Left ventricle myocardium superior (tissue), 1 donor: ENCODE data around the gene COA6. TPM values are rescaled to one million over a fixed set of nuclear protein-coding genes. Genes with fewer than 3 reads are reported as not detected.
"Not testable (repeated sequence)": the region's sequence is repeated elsewhere in the genome, so short reads cannot be mapped to it uniquely, and the experiment has no call there.

Experiments
- ATAC-seq: fragments of 200-7000 bp; cut with Tn5 transposase; one replicate; pipeline ENCODE4 v1.9.1; 2020; ENCODE audit warnings: mild to moderate bottlenecking, moderate library complexity
- DNase-seq: peaks from one replicate; pipeline ENCODE4 v3.0.0-alpha.2; 2020
- intact Hi-C: fragments of 100-400 bp; cut with micrococcal nuclease; formaldehyde crosslinking; loops from one replicate; pipeline ENCODE4 v1.11.0; 2022
- total RNA-seq: library from RNA; stranded (reverse); fragmentation: NEBNext Ultra II Directional; extraction: Animal tissue kit (Norgen Biotek cat#: 25700); gene quantifications from one replicate; pipeline ENCODE4 v1.2.1, GENCODE V29; 2021
- donor health status: DM: no; HTN: yes; CAD: no; lungs with severe emphysema.

COA6 gene
- total RNA-seq, 1 donor from 2014 or later, result 38.2 TPM

DNA sequence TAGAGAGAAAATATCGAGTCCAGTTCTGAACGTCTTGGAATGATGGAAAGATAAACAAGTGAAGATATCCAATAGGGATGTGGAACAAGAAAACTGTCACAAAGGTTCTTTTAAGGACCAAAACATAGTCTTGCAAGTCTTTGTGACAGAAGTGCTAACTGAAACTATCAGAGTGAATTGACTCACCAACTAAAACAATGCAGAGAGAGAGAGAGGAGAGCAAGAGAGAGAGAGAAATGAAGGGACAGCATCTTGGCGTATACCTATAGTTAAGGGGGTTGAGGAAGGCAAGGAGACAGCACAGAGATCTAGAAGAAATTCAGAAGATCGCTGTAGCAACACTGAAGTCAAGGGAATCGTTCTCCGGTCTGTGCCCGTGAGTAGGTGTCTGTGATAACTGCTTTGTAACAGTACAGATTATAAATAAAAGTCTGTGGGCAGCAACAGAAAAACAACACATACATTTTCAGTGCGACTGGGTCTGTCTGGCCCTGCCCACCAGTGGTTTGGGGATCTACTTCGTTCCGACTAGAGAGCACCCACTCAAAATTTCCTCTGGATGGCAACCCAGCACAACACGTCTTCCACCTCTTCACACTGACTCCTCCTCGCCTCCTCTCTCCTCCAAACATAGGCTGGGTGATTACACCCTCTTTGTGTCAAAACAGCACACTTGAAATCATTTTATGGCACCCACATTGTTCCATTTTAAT, 4.8 kb upstream of the COA6 start:
- DNase-seq, result no peak
- ATAC-seq, result no peak
- intact Hi-C loops, result no loop called here

DNA sequence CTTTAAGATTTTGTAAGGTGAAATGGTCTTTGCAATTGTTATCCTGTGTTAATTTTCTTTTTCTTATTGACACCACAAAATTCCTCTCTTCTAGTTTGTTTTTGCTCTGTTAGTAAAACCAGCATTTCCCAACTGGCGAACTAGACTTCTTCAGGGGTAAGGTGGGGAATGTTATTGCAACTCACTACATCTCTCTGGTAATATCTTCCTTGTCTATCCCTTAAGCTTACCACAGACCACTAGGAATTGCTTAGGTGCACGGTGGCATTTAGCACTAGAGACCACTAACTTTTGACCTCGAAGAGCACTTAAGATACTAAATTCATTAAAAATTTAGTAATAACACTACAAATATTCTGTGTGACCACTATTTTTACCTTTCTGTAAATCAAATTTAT, 4.2 kb upstream of the COA6 start:
- ATAC-seq (no peak), DNase-seq (no peak)
- intact Hi-C loops, result no loop called here

DNA sequence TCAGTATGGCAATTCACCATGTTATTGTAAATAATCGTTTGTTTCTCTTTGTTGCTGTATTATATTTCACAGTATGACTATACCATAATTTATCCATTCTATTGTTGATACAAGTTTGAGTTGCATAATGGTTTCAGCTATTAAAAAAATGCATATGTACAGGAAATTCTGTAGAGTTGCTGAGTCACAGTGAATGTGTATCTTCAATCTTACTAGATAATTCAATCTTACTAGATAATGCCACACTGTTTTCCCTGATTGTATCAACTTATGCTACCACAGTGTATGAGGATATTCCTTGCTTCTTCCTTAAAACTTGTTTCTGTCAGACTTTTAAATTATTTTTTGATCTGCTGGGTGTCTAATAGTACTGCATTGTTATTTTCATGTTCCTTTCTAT, 3.5 kb upstream of the COA6 start:
- DNase-seq, result no peak
- ATAC-seq, result no peak
- intact Hi-C loops, result no loop called here

DNA sequence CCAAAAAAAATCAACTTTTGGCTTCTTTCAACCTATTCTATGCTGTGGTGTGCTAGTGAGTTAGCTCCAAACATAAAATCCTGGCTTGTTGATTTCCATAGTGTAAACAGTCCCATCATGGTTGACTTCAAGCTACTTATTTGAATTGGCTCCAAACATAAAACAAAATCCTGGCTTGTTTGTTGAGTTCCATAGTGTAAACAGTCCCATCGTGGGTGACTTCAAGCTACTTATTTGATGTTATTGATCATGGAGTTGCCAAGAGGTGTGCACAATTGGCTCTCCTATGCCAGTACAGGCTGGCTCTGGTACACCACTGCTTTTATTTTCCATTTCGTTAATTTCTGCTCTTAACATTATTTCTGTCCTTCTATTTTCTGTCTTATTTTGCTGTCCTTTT, 1.8 kb upstream of the COA6 start:
- intact Hi-C loops, result no loop called here
- ATAC-seq (no peak), DNase-seq (no peak)

DNA sequence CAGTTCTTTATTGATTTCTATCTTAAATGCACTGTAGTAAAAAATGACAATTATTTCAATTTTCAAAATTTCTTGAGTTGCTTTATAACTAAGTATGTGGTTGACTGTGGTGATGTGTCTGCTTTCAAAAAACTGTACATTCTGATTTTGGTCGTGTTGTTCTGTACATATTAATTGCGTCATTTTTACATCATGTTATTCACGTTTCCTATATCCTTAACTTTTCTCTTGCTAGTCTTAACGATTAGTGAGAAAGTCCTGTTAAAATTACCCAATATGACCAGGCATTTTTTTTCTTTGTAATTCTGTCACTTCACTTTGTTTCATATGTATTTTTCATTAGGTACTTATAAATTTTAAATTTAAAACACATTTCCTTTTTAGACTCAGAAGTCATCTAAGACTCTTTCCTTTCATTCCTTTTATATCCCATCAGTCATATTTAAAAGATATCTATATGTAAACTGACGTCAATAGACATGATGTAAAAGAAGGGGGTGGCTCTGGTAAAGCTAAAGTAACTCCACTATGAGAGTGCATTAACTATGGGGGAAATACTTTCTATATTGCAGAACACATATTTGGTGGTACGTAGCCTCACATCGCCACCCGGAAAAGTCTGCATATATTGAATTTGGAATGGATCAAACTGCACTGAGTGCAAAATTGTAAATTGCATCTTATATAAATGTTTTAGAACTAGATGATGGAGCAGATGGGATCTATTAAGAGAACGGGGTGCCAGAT, 1.1 kb upstream of the COA6 start:
- DNase-seq (no peak), ATAC-seq (no peak)
- intact Hi-C loops, result no loop called here

DNA sequence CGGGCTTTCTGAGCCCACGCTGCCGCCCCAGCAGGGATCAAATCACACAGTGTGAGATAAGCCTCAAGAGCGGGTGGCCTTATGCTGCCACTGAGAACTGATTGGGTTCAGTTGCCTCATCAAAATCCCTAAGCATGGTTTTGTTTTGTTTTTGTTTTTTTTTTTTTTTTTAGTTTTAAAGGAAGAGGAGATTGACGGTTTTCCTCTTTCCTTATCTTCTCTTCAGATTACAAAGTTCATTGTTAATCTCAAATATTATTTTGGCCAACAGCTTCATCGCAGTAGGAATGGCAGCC, 651 bp downstream of the COA6 start:
- ATAC-seq, result peak; percentile 58
- intact Hi-C loops, result no loop called here
- no peak for DNase-seq

DNA sequence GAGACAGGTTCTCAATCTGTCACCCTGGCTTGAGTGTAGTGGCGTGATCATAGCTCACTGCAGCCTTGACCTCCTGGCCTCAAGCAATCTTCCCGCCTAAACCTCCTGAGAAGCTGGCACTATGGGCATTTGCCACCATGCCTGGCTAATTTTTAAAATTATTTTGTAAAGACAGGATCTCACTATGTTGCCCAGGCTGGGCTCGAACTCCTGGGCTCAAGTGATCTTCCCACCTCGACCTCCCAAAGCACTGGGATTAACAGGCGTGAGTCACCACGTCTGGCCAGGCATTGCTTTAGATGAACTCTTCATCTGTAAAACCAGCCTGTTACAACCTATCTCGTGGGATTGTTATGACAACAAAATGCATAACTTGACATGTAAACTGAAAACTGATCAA, 2.4 kb downstream of the COA6 start:
- DNase-seq (no peak), ATAC-seq (no peak)
- intact Hi-C loops, result no loop called here

DNA sequence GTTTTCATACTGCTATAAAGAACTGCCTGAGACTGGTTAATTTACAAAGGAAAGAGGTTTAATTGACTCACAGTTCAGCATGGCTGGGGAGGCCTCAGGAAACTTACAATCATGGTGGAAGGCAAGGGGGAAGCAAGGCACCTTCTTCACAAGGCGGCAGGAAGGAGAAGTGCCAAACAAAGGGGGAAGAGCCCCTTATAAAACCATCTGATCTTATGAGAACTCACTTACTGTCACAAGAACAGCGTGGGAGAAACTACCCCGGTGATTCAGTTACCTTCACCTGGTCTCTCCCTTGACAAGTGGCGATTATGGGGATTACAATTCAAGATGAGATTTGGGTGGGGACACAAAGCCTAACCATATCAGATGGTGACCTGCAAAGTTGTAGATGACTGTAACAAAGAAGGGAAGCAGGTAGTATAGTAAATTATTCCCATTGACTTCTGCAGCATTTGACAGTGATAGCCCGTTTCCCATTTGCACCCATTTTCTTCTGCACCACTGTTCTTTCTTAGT, 6.4 kb downstream of the COA6 start:
- ATAC-seq, DNase-seq: not testable (repeated sequence)

DNA sequence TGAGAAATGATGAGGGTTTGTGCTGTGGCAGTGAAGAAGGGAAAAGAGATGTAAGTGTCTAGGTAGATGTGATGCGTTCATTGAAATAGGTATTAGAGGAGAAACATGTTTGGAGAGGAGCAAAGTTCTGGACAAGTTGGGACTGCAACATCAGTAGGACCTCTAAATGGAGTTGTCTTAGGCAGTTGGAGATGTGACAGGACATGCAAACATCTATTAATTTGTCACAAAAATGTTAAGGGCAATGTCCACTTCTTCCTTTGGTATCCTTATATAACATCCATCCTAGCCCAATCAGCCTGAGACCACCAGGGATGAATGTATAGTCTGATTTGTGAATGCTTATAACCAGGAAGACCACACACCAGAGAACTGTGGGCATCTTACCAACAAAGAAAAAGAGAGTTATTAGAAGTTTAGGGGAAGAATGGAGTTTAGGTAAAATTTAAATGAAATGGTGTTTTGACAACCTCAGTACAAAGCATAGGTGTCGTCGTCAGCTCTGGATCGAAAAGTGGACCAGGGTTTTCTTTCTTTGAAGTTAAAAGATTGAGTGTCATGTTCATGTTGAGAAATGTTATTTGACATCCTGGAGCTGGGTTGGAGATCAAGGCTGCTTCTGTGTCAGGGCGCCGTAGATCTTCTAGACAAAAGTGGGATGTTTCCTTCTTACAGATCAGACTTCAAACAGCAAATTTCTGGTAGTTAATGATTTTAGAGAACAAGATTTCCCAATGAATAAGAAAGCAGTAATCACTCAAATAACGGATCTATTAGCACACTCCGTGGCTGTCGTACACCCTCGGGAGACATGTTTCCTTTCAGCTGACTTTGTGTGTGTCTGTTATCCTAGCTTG, 8.7 kb downstream of the COA6 start:
- ATAC-seq, result no peak
- no peak for DNase-seq
- intact Hi-C loops, result no loop called here

More for the DNA sequence above, 6.4 kb downstream of the COA6 start:
- intact Hi-C loops, result not testable (repeated sequence)

DNA sequence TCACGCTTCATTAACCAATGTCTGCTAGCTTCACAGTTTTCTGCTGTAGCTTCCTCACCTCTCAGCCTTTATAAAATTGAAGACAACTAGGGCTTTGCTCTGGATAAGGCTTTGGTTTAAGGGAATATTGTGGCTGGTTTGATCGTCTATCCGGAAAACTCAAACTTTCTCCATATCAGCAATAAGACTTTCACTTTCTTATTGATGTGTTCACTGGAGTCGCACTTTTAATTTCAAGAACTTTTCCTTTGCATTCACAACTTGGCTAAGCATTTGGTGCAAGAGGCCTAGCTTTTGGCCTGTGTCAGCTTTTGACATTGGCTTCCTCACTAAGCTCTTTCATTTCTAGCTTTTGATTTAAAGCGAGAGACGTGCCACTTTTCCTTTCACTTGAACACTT, 12.9 kb downstream of the COA6 start:
- intact Hi-C loops, result no loop called here
- no peak for ATAC-seq
- no peak for DNase-seq

DNA sequence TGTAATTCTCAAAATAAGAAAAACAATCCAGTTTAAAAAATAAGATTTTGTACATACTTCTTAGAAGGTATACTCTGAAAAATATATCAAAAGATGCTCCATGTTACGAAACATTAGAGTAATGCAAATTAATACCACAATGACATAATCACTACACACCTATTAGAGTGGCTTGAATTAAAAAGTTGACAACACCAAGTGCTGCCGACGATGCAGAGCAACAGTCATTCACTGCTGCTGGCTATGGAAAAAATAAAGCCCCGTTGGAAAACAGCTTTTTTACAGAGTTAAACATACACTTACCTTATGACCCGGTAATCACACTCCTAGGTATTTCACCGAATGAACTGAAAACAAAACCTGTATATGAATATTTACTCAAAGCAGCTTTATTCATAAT, 14.8 kb downstream of the COA6 start:
- intact Hi-C loops, result no loop called here
- no peak for ATAC-seq

DNA sequence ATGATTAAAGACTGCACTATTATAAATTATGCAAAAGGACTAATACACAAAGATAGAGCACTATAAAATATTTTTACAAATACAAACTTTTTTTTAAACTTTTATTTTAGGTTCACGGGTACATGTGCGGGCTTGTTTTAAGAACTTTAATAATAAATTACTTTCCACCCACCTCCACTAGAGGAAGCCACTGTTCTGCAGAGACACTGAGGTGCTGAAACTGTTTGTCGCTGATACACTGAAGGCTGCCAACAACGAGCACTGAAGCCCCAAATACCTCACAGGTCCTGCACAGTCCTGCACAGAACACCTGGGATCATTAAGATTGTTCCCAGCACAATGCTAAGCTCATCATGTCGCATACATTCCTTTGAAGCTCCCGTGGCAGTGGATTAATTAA, 19.9 kb downstream of the COA6 start:
- ATAC-seq (no peak), DNase-seq (no peak)
- intact Hi-C loops, result no loop called here

More for the DNA sequence above, 14.8 kb downstream of the COA6 start:
- DNase-seq, result no peak

DNA sequence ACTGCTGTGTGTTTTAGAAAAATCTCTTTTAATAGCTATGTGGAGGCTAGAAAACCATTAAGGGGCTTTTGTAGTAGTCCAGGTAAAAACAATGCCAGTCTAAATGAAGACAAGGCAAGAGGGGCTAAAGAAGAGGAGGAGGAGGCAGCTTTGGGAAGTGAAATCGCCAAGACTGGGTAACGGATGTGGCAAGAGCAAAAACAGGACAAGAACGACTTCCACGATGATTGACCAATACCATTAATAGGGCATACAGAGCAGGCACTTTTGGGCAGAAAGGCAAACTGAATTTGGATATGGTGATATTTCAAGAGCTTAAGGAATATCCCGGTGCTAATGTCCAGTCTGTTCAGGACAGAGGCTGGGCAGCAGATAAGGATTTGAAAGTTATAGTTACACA, 22.0 kb downstream of the COA6 start:
- ATAC-seq, result no peak
- DNase-seq, result no peak
- intact Hi-C loops, result no loop called here

DNA sequence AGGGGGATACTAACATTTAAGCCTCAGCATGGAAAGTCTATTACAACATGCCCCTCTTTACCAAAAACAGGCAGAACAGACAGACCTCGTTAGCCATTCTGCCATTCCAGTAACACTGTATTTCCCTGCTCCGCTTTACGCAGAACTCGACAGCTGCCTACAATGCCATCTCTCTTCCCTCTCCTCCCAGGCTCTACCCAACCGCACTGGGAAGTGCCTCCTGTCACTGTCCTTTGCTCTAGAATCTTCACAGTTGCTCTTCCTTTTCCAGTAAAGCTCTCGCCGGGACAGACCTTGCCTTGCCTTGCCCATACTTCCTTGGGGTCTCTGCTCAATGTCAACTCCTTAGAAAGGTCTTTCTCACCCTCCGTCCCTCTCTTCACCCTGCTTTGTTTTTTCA, 22.8 kb downstream of the COA6 start:
- ATAC-seq, result no peak
- DNase-seq, result no peak
- intact Hi-C loops, result no loop called here

DNA sequence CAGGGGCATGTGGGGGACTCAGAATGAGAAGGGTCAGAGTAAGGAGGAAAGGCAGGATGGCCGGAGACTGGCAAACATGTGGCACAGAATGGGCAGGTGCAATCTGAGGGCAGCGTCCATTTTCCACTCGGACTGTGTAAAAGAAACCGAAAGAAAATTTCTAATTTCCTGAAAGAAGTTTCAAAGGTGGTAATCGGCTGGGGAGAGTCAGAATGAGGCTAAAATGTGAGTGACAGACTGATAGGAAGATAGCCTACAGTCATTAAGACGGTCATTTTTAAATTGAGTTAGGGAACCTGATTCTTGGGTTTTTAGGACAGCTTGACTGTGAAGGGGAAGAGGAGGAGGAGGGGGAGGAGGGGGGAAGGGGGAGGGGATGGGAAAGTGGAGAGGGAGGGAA, 23.6 kb downstream of the COA6 start:
- no peak for ATAC-seq
- intact Hi-C loops, result no loop called here
- DNase-seq, result no peak

DNA sequence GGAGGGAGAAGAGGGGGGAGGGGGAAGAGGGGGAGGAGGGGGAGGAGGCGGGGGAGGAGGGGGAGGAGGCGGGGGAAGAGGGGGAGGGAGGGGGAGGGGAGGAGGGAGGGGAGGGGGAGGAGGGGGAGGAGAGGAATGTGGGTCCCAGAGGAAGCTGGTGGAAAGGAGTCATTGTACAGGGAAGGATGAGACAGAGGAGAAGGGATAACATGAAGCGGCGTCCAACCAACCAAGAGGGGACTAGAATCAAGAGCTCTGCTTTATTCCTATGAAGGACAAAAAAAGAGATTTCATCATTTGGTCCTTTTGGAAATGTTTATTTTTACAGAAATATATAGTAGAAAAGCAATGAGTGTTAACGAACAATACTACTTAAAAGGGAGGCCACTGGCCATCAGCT, 24.5 kb downstream of the COA6 start:
- DNase-seq (no peak), ATAC-seq (no peak)
- intact Hi-C loops, result no loop called here

DNA sequence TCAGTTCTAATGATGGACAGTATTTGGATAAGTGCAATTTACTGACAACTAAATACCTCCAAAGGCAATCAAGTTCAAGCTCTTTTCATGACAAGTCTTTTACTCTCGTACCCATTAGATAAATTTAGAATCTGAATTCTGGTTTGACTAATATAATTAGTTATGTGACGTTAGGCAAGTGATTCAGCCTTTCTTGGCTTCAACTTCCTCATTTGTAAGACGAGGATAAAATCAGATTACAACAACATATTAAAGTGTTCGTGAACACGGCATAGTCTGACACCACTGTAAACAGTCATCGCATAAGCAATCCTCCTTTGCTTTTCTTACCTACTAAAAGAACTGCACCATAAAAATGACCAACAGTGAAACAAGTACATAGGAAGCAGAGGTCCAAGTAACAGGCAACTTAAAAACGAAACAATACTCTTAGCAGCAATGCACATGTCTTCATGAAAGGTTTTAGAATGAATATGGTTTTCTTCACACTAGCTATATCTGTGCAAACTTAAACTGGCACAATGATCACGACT, 25.7 kb downstream of the COA6 start:
- DNase-seq, result no peak
- intact Hi-C loops, result no loop called here

DNA sequence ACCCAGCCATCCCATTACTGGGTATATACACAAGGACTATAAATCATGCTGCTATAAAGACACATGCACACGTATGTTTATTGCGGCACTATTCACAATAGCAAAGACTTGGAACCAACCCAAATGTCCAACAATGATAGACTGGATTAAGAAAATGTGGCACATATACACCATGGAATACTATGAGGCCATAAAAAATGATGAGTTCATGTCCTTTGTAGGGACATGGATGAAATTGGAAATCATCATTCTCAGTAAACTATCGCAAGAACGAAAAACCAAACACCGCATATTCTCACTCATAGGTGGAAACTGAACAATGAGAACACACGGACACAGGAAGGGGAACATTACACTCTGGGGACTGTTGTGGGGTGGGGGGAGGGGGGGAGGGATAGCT, 26.3 kb downstream of the COA6 start:
- ATAC-seq, intact Hi-C loops: not testable (repeated sequence)

More for the DNA sequence above, 25.7 kb downstream of the COA6 start:
- ATAC-seq, result no peak

DNA sequence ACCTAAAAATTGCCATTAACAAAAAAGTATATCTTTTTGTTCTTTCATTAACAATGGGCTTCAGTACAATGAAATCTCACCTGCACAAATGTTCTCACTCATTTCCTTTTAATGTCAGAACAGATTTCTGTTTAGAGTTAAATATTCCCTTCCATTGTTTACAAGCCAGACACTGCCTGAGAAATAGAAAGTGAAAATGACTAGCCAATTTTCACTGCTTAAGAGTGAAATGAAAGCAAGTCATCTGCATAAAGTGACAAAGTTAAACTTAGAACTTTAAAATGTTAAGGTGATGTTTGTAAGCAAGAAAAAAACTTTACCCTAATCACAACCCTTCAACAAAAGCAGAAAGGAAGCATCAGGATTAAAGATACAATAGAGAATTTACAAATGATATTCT, 27.5 kb downstream of the COA6 start:
- DNase-seq, result no peak
- ATAC-seq, result no peak
- intact Hi-C loops, result no loop called here

More for the DNA sequence above, 26.3 kb downstream of the COA6 start:
- not testable (repeated sequence) for DNase-seq

DNA sequence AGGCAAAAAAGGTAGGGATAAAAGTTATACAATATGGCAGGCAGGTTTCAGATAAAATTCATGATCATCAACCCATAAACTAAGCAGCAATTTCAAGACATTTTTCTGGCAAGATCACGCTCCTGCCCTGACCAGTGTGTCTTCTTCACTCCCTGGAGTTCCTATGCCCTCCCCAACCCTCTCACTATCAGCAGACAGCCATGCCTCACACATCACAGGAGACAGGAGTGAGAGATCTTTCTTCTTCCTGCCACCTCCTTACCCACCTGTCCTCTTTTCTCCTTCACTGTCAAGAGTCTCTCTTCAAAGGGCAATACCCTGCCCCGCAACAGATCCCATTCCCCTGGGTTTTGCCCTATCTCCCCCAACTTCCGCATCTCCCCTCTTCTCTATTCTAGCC, 28.4 kb downstream of the COA6 start:
- DNase-seq (no peak), ATAC-seq (no peak)
- intact Hi-C loops, result no loop called here
